NCI-H1436 (cell line): ENCODE data around the gene TMEM243.

Experiments used
- DNase-seq: peaks from one replicate; lab custom pipeline; 2025; lab: John Stamatoyannopoulos, UW

TMEM243 gene

GRCh38 chr7:87155788-87156187, 63.7 kb downstream of the TMEM243 start:
- DNase-seq, result no peak

- DNase-seq, result no peak
Measured at GRCh38 chr7:87154569-87154968, 65.0 kb downstream of the TMEM243 start.

- no peak for DNase-seq
Measured at GRCh38 chr7:87154166-87154565, 65.4 kb downstream of the TMEM243 start.

GRCh38 chr7:87152897-87153641, 66.5 kb downstream of the TMEM243 start:
- DNase-seq, result no peak

- DNase-seq, result peak; percentile 92
Measured at GRCh38 chr7:87152112-87152896, 67.2 kb downstream of the TMEM243 start, which contains the start of gene DMTF1. Gene DMTF1 (plus strand): TSS chr7:87152453. CDS start chr7:87164942, 12,489 bp downstream.

GRCh38 chr7:87151729-87152111, 67.8 kb downstream of the TMEM243 start:
- no peak for DNase-seq

- no peak for DNase-seq
Measured at GRCh38 chr7:87151002-87151728, 68.4 kb downstream of the TMEM243 start.

- peak; percentile 8 for DNase-seq
Measured at GRCh38 chr7:87148332-87148955, 71.1 kb downstream of the TMEM243 start.

GRCh38 chr7:87147500-87147899, 72.0 kb downstream of the TMEM243 start:
- DNase-seq, result no peak

GRCh38 chr7:87146740-87147386, 72.7 kb downstream of the TMEM243 start:
- DNase-seq, result no peak
